ENCODE data around the gene BTG1. TPM values are rescaled to one million over a fixed set of nuclear protein-coding genes. Genes with fewer than 3 reads are reported as not detected.

Gene BTG1
- total RNA-seq, 4 donors from 2014 or later: 18.3 to 42.7 (median 35.3) TPM

DNA sequence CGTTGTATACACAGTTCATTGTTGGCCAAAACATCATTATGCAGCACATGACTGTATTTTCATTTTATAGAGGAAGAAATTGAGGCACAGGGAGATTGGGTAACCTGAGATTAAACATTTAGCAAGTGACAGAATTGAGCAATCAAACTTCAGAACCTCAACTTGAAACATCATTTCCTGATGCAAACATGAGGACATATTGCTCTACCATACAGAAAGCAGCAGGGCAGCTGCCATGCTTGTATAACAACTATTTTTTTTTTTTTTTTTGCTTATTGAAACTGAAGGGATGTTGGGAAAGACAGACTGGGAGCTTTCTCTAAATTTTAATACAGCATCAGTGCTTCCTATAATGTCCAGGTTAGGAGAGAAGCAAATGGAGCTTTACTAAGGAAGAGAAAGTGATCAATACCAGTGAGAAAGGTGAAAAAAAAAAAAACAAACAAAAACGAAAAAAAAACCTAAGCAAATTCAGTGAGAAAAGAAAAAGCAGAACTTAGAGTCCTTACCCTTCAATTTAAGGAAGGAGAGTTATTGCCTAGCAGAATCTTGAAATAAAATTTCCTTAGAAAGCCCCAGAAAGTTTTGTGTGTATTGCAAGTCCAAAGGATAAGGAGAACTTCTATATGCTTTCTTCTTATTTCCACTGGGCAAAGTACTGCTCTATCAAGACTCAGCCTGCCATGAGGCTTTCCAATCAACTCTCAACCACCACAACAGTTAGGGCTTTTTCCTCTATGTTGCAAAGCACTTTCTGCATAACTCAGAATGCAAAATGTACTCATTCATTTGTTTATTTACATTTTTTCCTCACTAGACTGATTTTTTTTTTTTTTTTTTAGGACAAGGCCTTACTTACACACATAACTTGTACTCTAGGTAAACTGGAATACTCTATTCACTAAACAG is 21.6 kb downstream of the BTG1 start:
- DNase-seq: no peak
- no peaks in the 10 kb centered on the region for H3K27me3 ChIP-seq
- TF ChIP-seq POLR2A (IDR thresholded peaks at IDR 0.05): no peak
- TF ChIP-seq, protein P1, sequence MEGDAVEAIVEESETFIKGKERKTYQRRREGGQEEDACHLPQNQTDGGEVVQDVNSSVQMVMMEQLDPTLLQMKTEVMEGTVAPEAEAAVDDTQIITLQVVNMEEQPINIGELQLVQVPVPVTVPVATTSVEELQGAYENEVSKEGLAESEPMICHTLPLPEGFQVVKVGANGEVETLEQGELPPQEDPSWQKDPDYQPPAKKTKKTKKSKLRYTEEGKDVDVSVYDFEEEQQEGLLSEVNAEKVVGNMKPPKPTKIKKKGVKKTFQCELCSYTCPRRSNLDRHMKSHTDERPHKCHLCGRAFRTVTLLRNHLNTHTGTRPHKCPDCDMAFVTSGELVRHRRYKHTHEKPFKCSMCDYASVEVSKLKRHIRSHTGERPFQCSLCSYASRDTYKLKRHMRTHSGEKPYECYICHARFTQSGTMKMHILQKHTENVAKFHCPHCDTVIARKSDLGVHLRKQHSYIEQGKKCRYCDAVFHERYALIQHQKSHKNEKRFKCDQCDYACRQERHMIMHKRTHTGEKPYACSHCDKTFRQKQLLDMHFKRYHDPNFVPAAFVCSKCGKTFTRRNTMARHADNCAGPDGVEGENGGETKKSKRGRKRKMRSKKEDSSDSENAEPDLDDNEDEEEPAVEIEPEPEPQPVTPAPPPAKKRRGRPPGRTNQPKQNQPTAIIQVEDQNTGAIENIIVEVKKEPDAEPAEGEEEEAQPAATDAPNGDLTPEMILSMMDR (IDR thresholded peaks at IDR 0.05): no peak
- H3K4me3 ChIP-seq: no peak overlapping the region
- 62 to 66% methylated on average over 2 of the region's 2 CpGs for WGBS, 2 donors
- peak overlapping the region in 1 of 4 donors; percentile 25 for H3K27ac ChIP-seq
- H3K9me3 ChIP-seq: no peaks in the 10 kb centered on the region
- intact Hi-C loops (cut with DNase I): no loop called here
- H3K4me1 ChIP-seq: peaks cover 0 to 16% (median 0%) of the 10 kb centered on the region in 3 donors
- H3K36me3 ChIP-seq: peaks cover 0 to 3% (median 0%) of the 10 kb centered on the region in 3 donors

DNA sequence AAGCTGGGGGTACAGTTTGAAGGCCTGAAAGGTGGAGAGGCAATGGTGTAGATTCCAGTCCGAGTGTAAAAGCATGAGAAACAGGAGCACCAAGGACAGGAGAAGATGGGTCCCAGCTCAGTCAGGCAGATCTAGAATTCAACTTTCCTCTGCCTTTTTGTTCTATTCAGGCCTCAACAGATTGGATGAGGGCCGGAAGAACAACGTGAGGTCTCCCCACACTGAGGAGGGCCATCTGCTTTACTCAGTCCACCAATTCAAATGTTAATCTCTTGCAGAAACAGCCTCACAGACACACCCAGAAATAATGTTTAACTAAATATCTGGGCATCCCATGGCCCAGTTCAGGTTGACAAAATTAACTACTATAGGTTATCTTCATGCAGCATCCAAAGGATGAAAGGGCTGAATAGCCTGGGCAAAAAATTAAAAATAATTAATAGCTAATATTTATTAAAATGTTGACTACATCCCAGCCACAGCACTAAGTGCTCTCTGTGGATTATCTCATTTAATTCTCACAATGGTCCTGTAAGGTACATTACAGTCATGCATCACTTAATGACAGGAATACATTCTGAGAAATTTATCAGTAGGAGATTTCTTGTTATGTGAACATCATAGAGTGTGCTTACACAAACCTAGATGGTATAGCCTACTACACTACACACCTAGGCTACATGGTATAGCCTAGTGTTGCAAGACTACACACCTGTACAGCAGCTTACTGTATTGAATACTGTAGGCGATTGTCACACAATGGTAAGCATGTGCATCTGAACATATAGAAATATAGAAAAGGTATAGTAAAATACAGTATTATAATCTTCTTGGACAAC is 22.5 kb downstream of the BTG1 start:
- intact Hi-C loops (cut with DNase I): no loop called here
- Histone ChIP-seq H3K27me3 (no peaks in the 10 kb centered on the region), H3K4me1 (peaks cover 0 to 16% (median 0%) of the 10 kb centered on the region in 3 donors), H3K9me3 (no peaks in the 10 kb centered on the region), H3K4me3 (no peak overlapping the region), H3K27ac (no peak overlapping the region), H3K36me3 (no peaks in the 10 kb centered on the region)
- no peak for TF ChIP-seq POLR2A (IDR thresholded peaks at IDR 0.05)
- TF ChIP-seq, protein P1 (IDR thresholded peaks at IDR 0.05): no peak
- WGBS, 2 donors: 82 to 98% methylated on average over 4 of the region's 4 CpGs
- DNase-seq: no peak

DNA sequence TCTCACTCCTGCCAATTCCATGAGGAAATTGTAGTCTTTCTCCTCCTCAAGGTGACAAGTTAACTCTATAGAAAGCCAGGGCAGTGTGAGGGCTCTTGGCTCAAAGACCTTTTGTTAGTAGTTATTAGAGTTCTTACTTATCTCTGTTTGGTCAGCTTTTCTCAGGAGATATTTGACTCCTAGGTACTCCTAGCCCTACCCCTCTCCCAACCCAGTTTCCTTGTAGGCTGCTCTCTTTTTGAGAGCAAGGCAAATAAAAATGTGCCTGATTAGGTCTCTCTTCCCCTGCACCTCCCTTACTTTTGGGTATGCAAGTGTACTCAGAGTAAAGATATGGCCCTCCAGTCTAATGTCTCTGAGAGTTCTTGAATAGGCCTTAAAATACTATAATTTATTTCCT is 23.8 kb downstream of the BTG1 start:
- H3K27ac ChIP-seq: no peak overlapping the region
- intact Hi-C loops (cut with DNase I): no loop called here
- no peaks in the 10 kb centered on the region for H3K9me3 ChIP-seq
- no peaks in the 10 kb centered on the region for H3K27me3 ChIP-seq
- no peak for DNase-seq
- no peak overlapping the region for H3K4me3 ChIP-seq
- TF ChIP-seq POLR2A (IDR thresholded peaks at IDR 0.05): no peak
- TF ChIP-seq, protein P1 (IDR thresholded peaks at IDR 0.05): no peak
- peaks cover 0 to 16% (median 0%) of the 10 kb centered on the region in 3 donors for H3K4me1 ChIP-seq
- no peaks in the 10 kb centered on the region for H3K36me3 ChIP-seq

DNA sequence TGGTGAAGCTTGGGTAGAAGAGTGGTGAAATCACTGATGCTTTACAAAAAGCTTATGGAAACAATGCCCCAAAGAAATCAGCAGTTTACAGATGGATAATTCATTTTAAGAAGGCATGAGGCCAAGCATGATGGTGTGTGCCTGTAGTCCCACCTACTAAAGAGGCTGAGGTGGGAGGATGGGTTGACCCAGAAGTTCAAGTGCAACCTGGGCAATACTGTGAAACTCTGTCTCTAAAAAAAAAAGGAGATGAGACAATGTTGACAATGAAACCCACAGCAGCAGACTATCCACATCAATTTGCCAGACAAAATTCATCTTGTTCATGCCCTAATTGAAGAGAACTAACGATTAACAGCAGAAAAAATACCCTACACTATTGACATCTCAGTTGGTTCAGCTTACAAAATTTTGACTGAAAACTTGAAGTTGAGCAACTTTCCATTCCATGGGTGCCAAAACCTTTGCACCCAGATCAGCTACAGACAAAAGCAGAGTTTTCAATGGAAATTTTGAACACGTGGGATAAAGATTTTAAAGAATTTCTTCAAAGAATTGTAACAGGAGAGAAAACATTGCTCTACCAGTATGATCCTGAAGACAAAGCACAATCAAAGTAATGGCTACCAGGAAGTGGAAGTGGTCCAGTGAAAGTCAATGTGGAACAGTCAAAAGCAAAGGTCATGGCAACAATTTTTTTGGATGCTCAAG is 26.7 kb downstream of the BTG1 start:
- no peak for TF ChIP-seq POLR2A (IDR thresholded peaks at IDR 0.05)
- TF ChIP-seq, protein P1 (IDR thresholded peaks at IDR 0.05): no peak
- no peak overlapping the region for H3K4me3 ChIP-seq
- no peaks in the 10 kb centered on the region for H3K9me3 ChIP-seq
- no peak for DNase-seq
- 85 to 91% methylated on average over 2 of the region's 2 CpGs for WGBS, 2 donors
- no peaks in the 10 kb centered on the region for H3K27me3 ChIP-seq
- H3K4me1 ChIP-seq: peaks cover 0 to 3% (median 0%) of the 10 kb centered on the region in 3 donors
- intact Hi-C loops (cut with DNase I): no loop called here
- no peaks in the 10 kb centered on the region for H3K36me3 ChIP-seq
- H3K27ac ChIP-seq: no peak overlapping the region
